ENCODE data around the gene A2ML1.
"Not testable (repeated sequence)": the region's sequence is repeated elsewhere in the genome, so short reads cannot be mapped to it uniquely, and the experiment has no call there.

Gene A2ML1

GRCh38 chr12:8906266-8907180 lies 84.1 kb downstream of the A2ML1 start:
- no peak for DNase-seq (ENCODE audit: low read depth in 2 of 2)

- DNase-seq (ENCODE audit: low read depth in 2 of 2): no peak
Measured at GRCh38 chr12:8907513-8907912, 85.1 kb downstream of the A2ML1 start.

DNA sequence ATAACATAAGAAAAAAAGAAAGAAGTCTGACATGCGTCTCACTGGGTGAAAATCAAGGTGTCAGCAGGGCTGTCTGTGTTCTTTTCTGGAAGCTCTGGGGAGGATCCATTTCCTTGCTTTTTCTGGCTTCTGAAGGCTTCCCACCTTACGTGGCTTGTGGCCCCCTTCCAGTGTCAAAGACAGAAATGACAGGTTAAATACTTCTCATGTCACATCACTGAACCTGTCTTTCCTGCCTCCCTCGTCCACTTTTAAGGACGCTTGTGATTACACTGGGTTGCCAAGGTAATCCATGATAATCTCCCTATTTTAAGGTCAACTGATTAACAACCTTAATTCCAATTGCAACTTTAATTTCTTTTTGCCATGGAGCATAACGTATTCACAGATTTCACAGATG lies 87.3 kb downstream of the A2ML1 start:
- DNase-seq (ENCODE audit: low read depth in 2 of 2): no peak

DNA sequence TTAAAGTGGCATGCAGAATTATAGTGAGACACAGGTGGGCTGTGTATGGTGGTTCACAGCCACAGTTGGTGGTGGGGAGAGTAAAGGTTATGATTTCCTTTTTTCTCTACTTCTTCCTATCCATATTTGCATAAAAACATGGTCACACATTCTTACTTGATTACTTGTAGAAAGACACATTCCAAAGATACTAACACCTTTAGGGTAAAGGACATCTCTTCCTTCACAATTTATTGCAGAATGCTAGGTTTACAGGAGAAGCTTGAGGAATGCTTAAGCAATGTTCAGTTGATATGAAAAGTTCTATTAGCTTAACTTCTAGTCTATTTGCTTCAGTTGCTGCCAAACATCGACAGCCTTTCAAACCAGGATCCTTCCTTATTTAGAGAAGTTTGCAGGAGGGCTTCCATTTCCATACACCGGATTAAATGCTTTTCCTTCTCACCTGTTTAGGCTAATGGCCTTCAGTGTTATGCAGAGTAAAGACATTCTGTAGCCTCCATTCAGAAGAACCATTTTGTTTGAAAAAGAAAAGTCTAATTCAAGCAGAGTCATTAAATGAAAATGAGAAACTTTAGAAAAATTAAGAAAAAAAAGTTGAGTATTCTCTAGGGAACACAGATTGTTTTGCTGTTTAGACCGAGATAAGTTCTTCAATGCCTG lies 89.3 kb downstream of the A2ML1 start:
- DNase-seq (ENCODE audit: low read depth in 2 of 2): no peak

- DNase-seq (ENCODE audit: low read depth in 2 of 2): no peak
Measured at GRCh38 chr12:8912914-8913313, 90.5 kb downstream of the A2ML1 start.

- no peak for DNase-seq (ENCODE audit: low read depth in 2 of 2)
Measured at GRCh38 chr12:8913702-8914032, 91.2 kb downstream of the A2ML1 start.

- peak; percentile 43 to 48 for DNase-seq (ENCODE audit: low read depth in 2 of 2)
Measured at GRCh38 chr12:8914033-8914715, 91.8 kb downstream of the A2ML1 start, which contains the start of gene PHC1. Gene PHC1, plus strand, starts transcription at chr12:8914509. Its CDS starts 3,169 bp downstream, at chr12:8917678.

GRCh38 chr12:8914716-8915526 lies 92.5 kb downstream of the A2ML1 start:
- DNase-seq (ENCODE audit: low read depth in 2 of 2): peak; percentile 24 to 25

- no peak for DNase-seq (ENCODE audit: low read depth in 2 of 2)
Measured at GRCh38 chr12:8916154-8916553, 93.7 kb downstream of the A2ML1 start.

DNA sequence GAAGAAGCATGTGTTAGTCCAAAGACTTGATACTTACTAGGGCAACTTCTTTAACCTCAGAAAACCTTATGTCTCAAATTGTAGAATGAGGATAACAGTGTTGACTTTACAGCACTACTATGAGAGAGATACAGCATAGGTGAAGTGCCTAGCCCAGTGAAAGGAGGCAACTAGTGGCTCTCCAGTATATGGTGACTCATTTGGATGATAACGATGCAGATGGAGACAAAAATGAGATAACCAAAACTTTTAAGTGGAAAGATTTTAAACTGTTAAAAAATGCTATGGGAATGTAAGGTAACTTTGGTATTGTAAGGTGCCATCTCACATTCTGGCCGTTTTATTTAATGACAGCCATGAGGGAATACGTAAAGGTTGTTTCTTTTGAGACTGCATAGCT lies 94.6 kb downstream of the A2ML1 start:
- no peak for DNase-seq (ENCODE audit: low read depth in 2 of 2)

DNA sequence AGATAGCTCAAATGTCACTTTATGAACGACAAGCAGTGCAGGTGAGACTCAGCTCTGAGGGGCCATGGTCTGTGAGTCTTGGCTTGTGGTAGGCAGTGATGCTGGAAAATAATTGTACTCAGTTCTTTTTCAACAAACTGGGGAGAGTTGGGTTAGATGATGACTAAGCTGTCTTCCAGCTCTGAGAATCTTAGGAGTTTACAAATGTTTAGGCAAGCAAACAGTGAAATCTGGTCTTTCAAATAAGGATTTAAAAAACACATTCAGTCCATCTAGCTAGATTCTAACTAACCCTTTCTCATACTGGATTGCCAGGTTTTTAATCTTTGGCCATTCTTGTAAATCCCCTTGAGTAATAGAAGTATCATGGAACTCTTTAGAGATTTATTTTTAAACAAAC lies 95.3 kb downstream of the A2ML1 start:
- no peak for DNase-seq (ENCODE audit: low read depth in 2 of 2)

GRCh38 chr12:8919643-8920042 lies 97.2 kb downstream of the A2ML1 start:
- not testable (repeated sequence) for DNase-seq (ENCODE audit: low read depth in 2 of 2)

GRCh38 chr12:8922544-8922943 lies 100.1 kb downstream of the A2ML1 start:
- DNase-seq (ENCODE audit: low read depth in 2 of 2): no peak
